ENCODE data around the gene OR8D4.

DNA sequence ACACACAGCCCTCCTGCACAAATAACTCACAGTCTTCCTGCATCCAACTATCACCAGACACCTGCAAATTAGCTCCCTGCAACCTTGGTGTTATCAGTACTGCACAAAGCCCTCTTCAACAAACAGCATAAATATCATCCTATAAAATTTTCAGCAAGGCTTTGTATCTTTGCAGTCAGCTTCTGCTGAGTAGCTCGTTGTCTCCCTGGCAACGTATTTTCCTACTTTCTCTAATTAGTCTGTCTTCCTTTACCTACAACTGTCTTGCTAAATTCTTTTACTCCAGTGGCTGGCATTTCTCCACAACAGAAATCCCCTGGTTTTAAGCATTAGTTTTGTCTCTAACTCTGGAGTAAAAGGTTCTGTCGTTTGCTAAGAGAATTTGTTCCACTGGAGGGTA is 3.9 kb downstream of the OR8D4 start:
- TF ChIP-seq, protein P1, sequence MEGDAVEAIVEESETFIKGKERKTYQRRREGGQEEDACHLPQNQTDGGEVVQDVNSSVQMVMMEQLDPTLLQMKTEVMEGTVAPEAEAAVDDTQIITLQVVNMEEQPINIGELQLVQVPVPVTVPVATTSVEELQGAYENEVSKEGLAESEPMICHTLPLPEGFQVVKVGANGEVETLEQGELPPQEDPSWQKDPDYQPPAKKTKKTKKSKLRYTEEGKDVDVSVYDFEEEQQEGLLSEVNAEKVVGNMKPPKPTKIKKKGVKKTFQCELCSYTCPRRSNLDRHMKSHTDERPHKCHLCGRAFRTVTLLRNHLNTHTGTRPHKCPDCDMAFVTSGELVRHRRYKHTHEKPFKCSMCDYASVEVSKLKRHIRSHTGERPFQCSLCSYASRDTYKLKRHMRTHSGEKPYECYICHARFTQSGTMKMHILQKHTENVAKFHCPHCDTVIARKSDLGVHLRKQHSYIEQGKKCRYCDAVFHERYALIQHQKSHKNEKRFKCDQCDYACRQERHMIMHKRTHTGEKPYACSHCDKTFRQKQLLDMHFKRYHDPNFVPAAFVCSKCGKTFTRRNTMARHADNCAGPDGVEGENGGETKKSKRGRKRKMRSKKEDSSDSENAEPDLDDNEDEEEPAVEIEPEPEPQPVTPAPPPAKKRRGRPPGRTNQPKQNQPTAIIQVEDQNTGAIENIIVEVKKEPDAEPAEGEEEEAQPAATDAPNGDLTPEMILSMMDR (IDR thresholded peaks at IDR 0.05; ENCODE audit: insufficient read depth, low read length, poor library complexity, severe bottlenecking): no peak
- TF ChIP-seq EZH2phosphoT487 (conservative IDR thresholded peaks at IDR 0.05; ENCODE audit: low read length): no peak

All from SU-DHL-6 (cell line).